ENCODE results near the gene PKP4. TPM values are rescaled to one million over a fixed set of nuclear protein-coding genes. Genes with fewer than 3 reads are reported as not detected.

Gene PKP4
- total and polyA plus RNA-seq, 2 experiments from 2014 or later: 35.7 to 92.3 TPM

DNA sequence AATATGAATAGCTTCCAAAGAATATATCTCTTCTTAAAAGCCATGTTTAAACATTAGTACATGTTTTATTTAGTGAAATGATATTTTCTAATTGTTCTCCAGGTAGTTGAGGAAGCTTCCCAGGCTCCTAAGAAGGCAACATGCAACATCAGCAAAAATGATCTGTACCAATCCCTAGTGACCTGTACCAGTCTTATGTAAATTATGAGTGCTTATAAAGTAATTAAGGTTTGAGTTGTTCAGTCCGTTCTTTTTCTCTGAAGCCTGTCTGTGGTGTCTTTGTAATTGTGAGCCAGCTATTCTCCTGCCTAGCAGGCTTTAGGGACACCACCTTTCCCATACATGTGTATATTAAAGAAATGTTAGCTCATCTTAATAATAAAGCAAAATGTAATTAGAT, 98.2 kb downstream of the PKP4 start:
- TF ChIP-seq ZNF331 (CRISPR knock-in tag; IDR thresholded peaks at IDR 0.05; ENCODE audit: low read depth) (no peak), POLR2AphosphoS5 (IDR thresholded peaks at IDR 0.05; ENCODE audit: low read depth) (no peak), EZH2phosphoT487 (IDR thresholded peaks at IDR 0.05; ENCODE audit: unreplicated experiment) (no peak), JUNB (IDR thresholded peaks at IDR 0.05; ENCODE audit: unreplicated experiment) (no peak), EZH2 (IDR thresholded peaks at IDR 0.05; ENCODE audit: low read depth, unreplicated experiment) (no peak), NANOG (IDR thresholded peaks at IDR 0.05; ENCODE audit: borderline replicate concordance) (no peak), CREB1 (CRISPR knock-in tag; IDR thresholded peaks at IDR 0.05; ENCODE audit: low read depth) (no peak), ZNF114 (CRISPR knock-in tag; IDR thresholded peaks at IDR 0.05) (no peak), STAT1 (IDR thresholded peaks at IDR 0.05; ENCODE audit: unreplicated experiment) (no peak)
- TF ChIP-seq, protein P1, sequence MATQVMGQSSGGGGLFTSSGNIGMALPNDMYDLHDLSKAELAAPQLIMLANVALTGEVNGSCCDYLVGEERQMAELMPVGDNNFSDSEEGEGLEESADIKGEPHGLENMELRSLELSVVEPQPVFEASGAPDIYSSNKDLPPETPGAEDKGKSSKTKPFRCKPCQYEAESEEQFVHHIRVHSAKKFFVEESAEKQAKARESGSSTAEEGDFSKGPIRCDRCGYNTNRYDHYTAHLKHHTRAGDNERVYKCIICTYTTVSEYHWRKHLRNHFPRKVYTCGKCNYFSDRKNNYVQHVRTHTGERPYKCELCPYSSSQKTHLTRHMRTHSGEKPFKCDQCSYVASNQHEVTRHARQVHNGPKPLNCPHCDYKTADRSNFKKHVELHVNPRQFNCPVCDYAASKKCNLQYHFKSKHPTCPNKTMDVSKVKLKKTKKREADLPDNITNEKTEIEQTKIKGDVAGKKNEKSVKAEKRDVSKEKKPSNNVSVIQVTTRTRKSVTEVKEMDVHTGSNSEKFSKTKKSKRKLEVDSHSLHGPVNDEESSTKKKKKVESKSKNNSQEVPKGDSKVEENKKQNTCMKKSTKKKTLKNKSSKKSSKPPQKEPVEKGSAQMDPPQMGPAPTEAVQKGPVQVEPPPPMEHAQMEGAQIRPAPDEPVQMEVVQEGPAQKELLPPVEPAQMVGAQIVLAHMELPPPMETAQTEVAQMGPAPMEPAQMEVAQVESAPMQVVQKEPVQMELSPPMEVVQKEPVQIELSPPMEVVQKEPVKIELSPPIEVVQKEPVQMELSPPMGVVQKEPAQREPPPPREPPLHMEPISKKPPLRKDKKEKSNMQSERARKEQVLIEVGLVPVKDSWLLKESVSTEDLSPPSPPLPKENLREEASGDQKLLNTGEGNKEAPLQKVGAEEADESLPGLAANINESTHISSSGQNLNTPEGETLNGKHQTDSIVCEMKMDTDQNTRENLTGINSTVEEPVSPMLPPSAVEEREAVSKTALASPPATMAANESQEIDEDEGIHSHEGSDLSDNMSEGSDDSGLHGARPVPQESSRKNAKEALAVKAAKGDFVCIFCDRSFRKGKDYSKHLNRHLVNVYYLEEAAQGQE (IDR thresholded peaks at IDR 0.05; ENCODE audit: unreplicated experiment): no peak
- TF ChIP-seq, protein P2, sequence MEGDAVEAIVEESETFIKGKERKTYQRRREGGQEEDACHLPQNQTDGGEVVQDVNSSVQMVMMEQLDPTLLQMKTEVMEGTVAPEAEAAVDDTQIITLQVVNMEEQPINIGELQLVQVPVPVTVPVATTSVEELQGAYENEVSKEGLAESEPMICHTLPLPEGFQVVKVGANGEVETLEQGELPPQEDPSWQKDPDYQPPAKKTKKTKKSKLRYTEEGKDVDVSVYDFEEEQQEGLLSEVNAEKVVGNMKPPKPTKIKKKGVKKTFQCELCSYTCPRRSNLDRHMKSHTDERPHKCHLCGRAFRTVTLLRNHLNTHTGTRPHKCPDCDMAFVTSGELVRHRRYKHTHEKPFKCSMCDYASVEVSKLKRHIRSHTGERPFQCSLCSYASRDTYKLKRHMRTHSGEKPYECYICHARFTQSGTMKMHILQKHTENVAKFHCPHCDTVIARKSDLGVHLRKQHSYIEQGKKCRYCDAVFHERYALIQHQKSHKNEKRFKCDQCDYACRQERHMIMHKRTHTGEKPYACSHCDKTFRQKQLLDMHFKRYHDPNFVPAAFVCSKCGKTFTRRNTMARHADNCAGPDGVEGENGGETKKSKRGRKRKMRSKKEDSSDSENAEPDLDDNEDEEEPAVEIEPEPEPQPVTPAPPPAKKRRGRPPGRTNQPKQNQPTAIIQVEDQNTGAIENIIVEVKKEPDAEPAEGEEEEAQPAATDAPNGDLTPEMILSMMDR (conservative IDR thresholded peaks at IDR 0.05; ENCODE audit: low read depth in 2 of 2): no peak
- TF ChIP-seq, protein P3, sequence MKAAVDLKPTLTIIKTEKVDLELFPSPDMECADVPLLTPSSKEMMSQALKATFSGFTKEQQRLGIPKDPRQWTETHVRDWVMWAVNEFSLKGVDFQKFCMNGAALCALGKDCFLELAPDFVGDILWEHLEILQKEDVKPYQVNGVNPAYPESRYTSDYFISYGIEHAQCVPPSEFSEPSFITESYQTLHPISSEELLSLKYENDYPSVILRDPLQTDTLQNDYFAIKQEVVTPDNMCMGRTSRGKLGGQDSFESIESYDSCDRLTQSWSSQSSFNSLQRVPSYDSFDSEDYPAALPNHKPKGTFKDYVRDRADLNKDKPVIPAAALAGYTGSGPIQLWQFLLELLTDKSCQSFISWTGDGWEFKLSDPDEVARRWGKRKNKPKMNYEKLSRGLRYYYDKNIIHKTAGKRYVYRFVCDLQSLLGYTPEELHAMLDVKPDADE (IDR thresholded peaks at IDR 0.05): no peak
- TF ChIP-seq, protein P4, sequence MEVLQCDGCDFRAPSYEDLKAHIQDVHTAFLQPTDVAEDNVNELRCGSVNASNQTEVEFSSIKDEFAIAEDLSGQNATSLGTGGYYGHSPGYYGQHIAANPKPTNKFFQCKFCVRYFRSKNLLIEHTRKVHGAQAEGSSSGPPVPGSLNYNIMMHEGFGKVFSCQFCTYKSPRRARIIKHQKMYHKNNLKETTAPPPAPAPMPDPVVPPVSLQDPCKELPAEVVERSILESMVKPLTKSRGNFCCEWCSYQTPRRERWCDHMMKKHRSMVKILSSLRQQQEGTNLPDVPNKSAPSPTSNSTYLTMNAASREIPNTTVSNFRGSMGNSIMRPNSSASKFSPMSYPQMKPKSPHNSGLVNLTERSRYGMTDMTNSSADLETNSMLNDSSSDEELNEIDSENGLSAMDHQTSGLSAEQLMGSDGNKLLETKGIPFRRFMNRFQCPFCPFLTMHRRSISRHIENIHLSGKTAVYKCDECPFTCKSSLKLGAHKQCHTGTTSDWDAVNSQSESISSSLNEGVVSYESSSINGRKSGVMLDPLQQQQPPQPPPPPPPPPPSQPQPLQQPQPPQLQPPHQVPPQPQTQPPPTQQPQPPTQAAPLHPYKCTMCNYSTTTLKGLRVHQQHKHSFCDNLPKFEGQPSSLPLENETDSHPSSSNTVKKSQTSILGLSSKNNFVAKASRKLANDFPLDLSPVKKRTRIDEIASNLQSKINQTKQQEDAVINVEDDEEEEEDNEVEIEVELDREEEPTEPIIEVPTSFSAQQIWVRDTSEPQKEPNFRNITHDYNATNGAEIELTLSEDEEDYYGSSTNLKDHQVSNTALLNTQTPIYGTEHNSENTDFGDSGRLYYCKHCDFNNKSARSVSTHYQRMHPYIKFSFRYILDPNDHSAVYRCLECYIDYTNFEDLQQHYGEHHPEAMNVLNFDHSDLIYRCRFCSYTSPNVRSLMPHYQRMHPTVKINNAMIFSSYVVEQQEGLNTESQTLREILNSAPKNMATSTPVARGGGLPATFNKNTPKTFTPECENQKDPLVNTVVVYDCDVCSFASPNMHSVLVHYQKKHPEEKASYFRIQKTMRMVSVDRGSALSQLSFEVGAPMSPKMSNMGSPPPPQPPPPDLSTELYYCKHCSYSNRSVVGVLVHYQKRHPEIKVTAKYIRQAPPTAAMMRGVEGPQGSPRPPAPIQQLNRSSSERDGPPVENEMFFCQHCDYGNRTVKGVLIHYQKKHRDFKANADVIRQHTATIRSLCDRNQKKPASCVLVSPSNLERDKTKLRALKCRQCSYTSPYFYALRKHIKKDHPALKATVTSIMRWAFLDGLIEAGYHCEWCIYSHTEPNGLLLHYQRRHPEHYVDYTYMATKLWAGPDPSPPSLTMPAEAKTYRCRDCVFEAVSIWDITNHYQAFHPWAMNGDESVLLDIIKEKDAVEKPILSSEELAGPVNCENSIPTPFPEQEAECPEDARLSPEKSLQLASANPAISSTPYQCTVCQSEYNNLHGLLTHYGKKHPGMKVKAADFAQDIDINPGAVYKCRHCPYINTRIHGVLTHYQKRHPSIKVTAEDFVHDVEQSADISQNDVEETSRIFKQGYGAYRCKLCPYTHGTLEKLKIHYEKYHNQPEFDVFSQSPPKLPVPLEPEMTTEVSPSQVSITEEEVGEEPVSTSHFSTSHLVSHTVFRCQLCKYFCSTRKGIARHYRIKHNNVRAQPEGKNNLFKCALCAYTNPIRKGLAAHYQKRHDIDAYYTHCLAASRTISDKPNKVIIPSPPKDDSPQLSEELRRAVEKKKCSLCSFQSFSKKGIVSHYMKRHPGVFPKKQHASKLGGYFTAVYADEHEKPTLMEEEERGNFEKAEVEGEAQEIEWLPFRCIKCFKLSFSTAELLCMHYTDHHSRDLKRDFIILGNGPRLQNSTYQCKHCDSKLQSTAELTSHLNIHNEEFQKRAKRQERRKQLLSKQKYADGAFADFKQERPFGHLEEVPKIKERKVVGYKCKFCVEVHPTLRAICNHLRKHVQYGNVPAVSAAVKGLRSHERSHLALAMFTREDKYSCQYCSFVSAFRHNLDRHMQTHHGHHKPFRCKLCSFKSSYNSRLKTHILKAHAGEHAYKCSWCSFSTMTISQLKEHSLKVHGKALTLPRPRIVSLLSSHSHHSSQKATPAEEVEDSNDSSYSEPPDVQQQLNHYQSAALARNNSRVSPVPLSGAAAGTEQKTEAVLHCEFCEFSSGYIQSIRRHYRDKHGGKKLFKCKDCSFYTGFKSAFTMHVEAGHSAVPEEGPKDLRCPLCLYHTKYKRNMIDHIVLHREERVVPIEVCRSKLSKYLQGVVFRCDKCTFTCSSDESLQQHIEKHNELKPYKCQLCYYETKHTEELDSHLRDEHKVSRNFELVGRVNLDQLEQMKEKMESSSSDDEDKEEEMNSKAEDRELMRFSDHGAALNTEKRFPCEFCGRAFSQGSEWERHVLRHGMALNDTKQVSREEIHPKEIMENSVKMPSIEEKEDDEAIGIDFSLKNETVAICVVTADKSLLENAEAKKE (CRISPR knock-in tag; IDR thresholded peaks at IDR 0.05): no peak
- ATAC-seq (no peak), DNase-seq (ENCODE audit: low spot score) (no peak)
- H3K9me3 Mint-ChIP-seq: peaks cover 5% of the 10 kb centered on the region; the same call in 1 of the 3 replicates
- no peak overlapping the region for H3K4me2 ChIP-seq
- H4K20me1 ChIP-seq (replicated peaks; ENCODE audit: insufficient read depth): peaks cover 2% of the 10 kb centered on the region; the same call in 1 of the 2 replicates
- H2AFZ ChIP-seq: no peak overlapping the region
- H3K36me3 ChIP-seq (ENCODE audit: insufficient read depth): no peaks in the 10 kb centered on the region
- no peak overlapping the region for H3K4me3 ChIP-seq
- H3K27ac Mint-ChIP-seq: no peak overlapping the region
- H3K9me2 ChIP-seq (ENCODE audit: insufficient read depth): no peaks in the 10 kb centered on the region
- H3K4me1 Mint-ChIP-seq: no peaks in the 10 kb centered on the region
- H3K36me3 Mint-ChIP-seq (ENCODE audit: low read depth): peaks cover 23% of the 10 kb centered on the region
- peaks cover 12% of the 10 kb centered on the region; the same call in 1 of the 2 replicates for H3K79me2 ChIP-seq (replicated peaks; ENCODE audit: insufficient read depth)
- H3F3A ChIP-seq (replicated peaks; ENCODE audit: low read depth): no peaks in the 10 kb centered on the region
- H3K4me1 ChIP-seq (ENCODE audit: insufficient read depth): no peaks in the 10 kb centered on the region
- no peak overlapping the region for H3K4me3 Mint-ChIP-seq
- peaks cover 6% of the 10 kb centered on the region for H3K27me3 Mint-ChIP-seq (ENCODE audit: insufficient read depth, low read depth, poor library complexity)
- no peak overlapping the region for H3K27ac ChIP-seq (ENCODE audit: low read depth)
- H3K27me3 ChIP-seq (ENCODE audit: insufficient read depth): no peaks in the 10 kb centered on the region
